ENCODE results near the gene LRP10.

LRP10 gene

GRCh38 chr14:22860377-22860776 is 11.2 kb upstream of the LRP10 start:
- in situ Hi-C loops (cut with MboI; ENCODE audit: low sequenced_read_pairs): loop anchor here (25.0 kb wide), 1 partner anchor 298 kb away; no protein-coding TSS in a partner anchor

- in situ Hi-C loops (cut with MboI; ENCODE audit: low sequenced_read_pairs): loop anchor here (25.0 kb wide), 1 partner anchor 299 kb away; no protein-coding TSS in a partner anchor
These were observed 9.9 kb upstream of the LRP10 start for GRCh38 chr14:22861651-22862050.

- in situ Hi-C loops (cut with MboI; ENCODE audit: low sequenced_read_pairs): loop anchor here (25.0 kb wide), 1 partner anchor 303 kb away; no protein-coding TSS in a partner anchor
These were observed 6.6 kb upstream of the LRP10 start for GRCh38 chr14:22864979-22865378.

GRCh38 chr14:22865424-22866405 is 5.8 kb upstream of the LRP10 start:
- in situ Hi-C loops (cut with MboI; ENCODE audit: low sequenced_read_pairs): loop anchor here (25.0 kb wide), 1 partner anchor 303 kb away; no protein-coding TSS in a partner anchor

GRCh38 chr14:22866874-22867273 is 4.7 kb upstream of the LRP10 start:
- in situ Hi-C loops (cut with MboI; ENCODE audit: low sequenced_read_pairs): loop anchor here (25.0 kb wide), 1 partner anchor 305 kb away; no protein-coding TSS in a partner anchor

- in situ Hi-C loops (cut with MboI; ENCODE audit: low sequenced_read_pairs): loop anchor here (25.0 kb wide), 1 partner anchor 309 kb away; no protein-coding TSS in a partner anchor
These were observed 723 bp upstream of the LRP10 start for GRCh38 chr14:22870811-22871223.

- in situ Hi-C loops (cut with MboI; ENCODE audit: low sequenced_read_pairs): loop anchor here (25.0 kb wide), 1 partner anchor 310 kb away; no protein-coding TSS in a partner anchor
These were observed 693 bp downstream of the LRP10 start for GRCh38 chr14:22872033-22872832.

- in situ Hi-C loops (cut with MboI; ENCODE audit: low sequenced_read_pairs): loop anchor here (25.0 kb wide), 1 partner anchor 311 kb away; no protein-coding TSS in a partner anchor
These were observed 1.4 kb downstream of the LRP10 start for GRCh38 chr14:22872833-22873520.

- in situ Hi-C loops (cut with MboI; ENCODE audit: low sequenced_read_pairs): no loop called here
These were observed 3.6 kb downstream of the LRP10 start for GRCh38 chr14:22875003-22875747.

- in situ Hi-C loops (cut with MboI; ENCODE audit: low sequenced_read_pairs): no loop called here
These were observed 4.3 kb downstream of the LRP10 start for GRCh38 chr14:22875748-22876319.

GRCh38 chr14:22877000-22877501 is 5.5 kb downstream of the LRP10 start:
- in situ Hi-C loops (cut with MboI; ENCODE audit: low sequenced_read_pairs): no loop called here

- in situ Hi-C loops (cut with MboI; ENCODE audit: low sequenced_read_pairs): no loop called here
These were observed 7.0 kb downstream of the LRP10 start for GRCh38 chr14:22878271-22879246.

GRCh38 chr14:22882064-22882463 is 10.5 kb downstream of the LRP10 start:
- in situ Hi-C loops (cut with MboI; ENCODE audit: low sequenced_read_pairs): no loop called here

GRCh38 chr14:22882529-22883172 is 11.1 kb downstream of the LRP10 start:
- in situ Hi-C loops (cut with MboI; ENCODE audit: low sequenced_read_pairs): no loop called here

- in situ Hi-C loops (cut with MboI; ENCODE audit: low sequenced_read_pairs): no loop called here
These were observed 11.8 kb downstream of the LRP10 start, which contains the start of gene REM2 for GRCh38 chr14:22883173-22883976. TSS of gene REM2 (plus strand) at chr14:22883222. CDS start at chr14:22883288, 66 bp downstream.

- in situ Hi-C loops (cut with MboI; ENCODE audit: low sequenced_read_pairs): no loop called here
These were observed 12.7 kb downstream of the LRP10 start for GRCh38 chr14:22884076-22884737.

Measured in HL-60/S4 treated with retinoic acid at 250 ng/mL for 4 days and 3 days (cell line).